H9 (cell line): ENCODE results near the gene SUFU. TPM values are rescaled to one million over a fixed set of nuclear protein-coding genes. Genes with fewer than 3 reads are reported as not detected.

Experiments used
- DNase-seq: peaks from one replicate; pipeline ENCODE4 v3.0.0-alpha.2; 2017
- H2AFZ ChIP-seq: one replicate; pipeline ENCODE4 v1.6.1; 2013; ENCODE audit warnings: mild to moderate bottlenecking, low read length, control low read depth, moderate library complexity
- H2AK5ac ChIP-seq: 2 replicates; pipeline ENCODE4 v1.6.1; 2013; ENCODE audit warnings: low read length, control low read depth, mixed read lengths; ENCODE audit not compliant: insufficient read length
- H2BK120ac ChIP-seq: one replicate; pipeline ENCODE4 v1.6.1; 2013; ENCODE audit warnings: low read depth, mild to moderate bottlenecking, low read length, control low read depth, inconsistent platforms; ENCODE audit not compliant: poor library complexity, severe bottlenecking
- H2BK12ac ChIP-seq: 2 replicates; pipeline ENCODE4 v1.6.1; 2013; ENCODE audit warnings: low read length, control low read depth, mixed read lengths, low read depth; ENCODE audit not compliant: insufficient read length
- H2BK15ac ChIP-seq: 2 replicates; pipeline ENCODE4 v1.6.1; 2013; ENCODE audit warnings: low read depth, low read length, control low read depth
- H2BK20ac ChIP-seq: one replicate; pipeline ENCODE4 v1.6.1; 2013; ENCODE audit warnings: low read depth, mild to moderate bottlenecking, low read length, control low read depth, inconsistent platforms; ENCODE audit not compliant: poor library complexity, severe bottlenecking
- H2BK5ac ChIP-seq: 2 replicates; pipeline ENCODE4 v1.6.1; 2013; ENCODE audit warnings: low read length, control low read depth, mixed read lengths; ENCODE audit not compliant: insufficient read length
- H3K14ac ChIP-seq: 2 replicates; pipeline ENCODE4 v1.6.1; 2013; ENCODE audit warnings: low read length, control low read depth; ENCODE audit not compliant: insufficient read depth
- H3K18ac ChIP-seq: 2 replicates; pipeline ENCODE4 v1.6.1; 2013; ENCODE audit warnings: low read depth, mild to moderate bottlenecking, mixed read lengths, low read length, control low read depth; ENCODE audit not compliant: insufficient read length
- H3K23ac ChIP-seq: 2 replicates; pipeline ENCODE4 v1.6.1; 2013; ENCODE audit warnings: low read length, control low read depth, mixed read lengths, low read depth; ENCODE audit not compliant: insufficient read length
- H3K23me2 ChIP-seq: 2 replicates; pipeline ENCODE4 v1.6.1; 2013; ENCODE audit warnings: low read depth, mild to moderate bottlenecking, mixed read lengths, low read length, control low read depth; ENCODE audit not compliant: insufficient read length, poor library complexity, severe bottlenecking
- H3K27ac ChIP-seq: 2 replicates; pipeline ENCODE4 v1.5.1; 2013; ENCODE audit warnings: low read length, control low read depth, mixed read lengths, low read depth; ENCODE audit not compliant: insufficient read length
- H3K27me3 ChIP-seq: 2 replicates; pipeline ENCODE4 v1.6.1; 2013; ENCODE audit warnings: low read length, control low read depth, inconsistent platforms; ENCODE audit not compliant: insufficient read depth
- H3K4ac ChIP-seq: 2 replicates; pipeline ENCODE4 v1.6.1; 2013; ENCODE audit warnings: low read depth, mild to moderate bottlenecking, control low read depth, inconsistent platforms, low read length, moderate library complexity
- H3K4me1 ChIP-seq: 2 replicates; pipeline ENCODE4 v1.6.1; 2013; ENCODE audit warnings: low read length, control low read depth, inconsistent platforms; ENCODE audit not compliant: insufficient read depth
- H3K4me2 ChIP-seq: 2 replicates; pipeline ENCODE4 v1.6.1; 2013; ENCODE audit warnings: low read length, control low read depth, mixed read lengths; ENCODE audit not compliant: insufficient read length, insufficient read depth
- H3K56ac ChIP-seq: 2 replicates; pipeline ENCODE4 v1.6.1; 2013; ENCODE audit warnings: low read depth, mild to moderate bottlenecking, mixed read lengths, low read length, control low read depth; ENCODE audit not compliant: insufficient read length
- H3K79me1 ChIP-seq: 2 replicates; pipeline ENCODE4 v1.6.1; 2013; ENCODE audit warnings: low read depth, mild to moderate bottlenecking, moderate library complexity, low read length, control low read depth, inconsistent platforms; ENCODE audit not compliant: insufficient read depth, poor library complexity, severe bottlenecking
- H3K79me2 ChIP-seq: 2 replicates; pipeline ENCODE4 v1.6.1; 2013; ENCODE audit warnings: low read length, control low read depth, inconsistent platforms; ENCODE audit not compliant: insufficient read depth
- H3K9ac ChIP-seq: 2 replicates; pipeline ENCODE4 v1.6.1; 2013; ENCODE audit warnings: low read length, control low read depth, mixed read lengths; ENCODE audit not compliant: insufficient read length; ENCODE audit errors: extremely low read depth
- H3K9me3 ChIP-seq: one replicate; pipeline ENCODE4 v1.6.1; 2013; ENCODE audit warnings: low read depth, low read length, inconsistent platforms; ENCODE audit not compliant: control insufficient read depth
- H3T11ph ChIP-seq: one replicate; pipeline ENCODE4 v1.6.1; 2013; ENCODE audit warnings: mild to moderate bottlenecking, low read length, control low read depth, inconsistent platforms
- H4K20me1 ChIP-seq: one replicate; pipeline ENCODE4 v1.6.1; 2013; ENCODE audit not compliant: control insufficient read depth, insufficient read length, insufficient read depth
- H4K5ac ChIP-seq: 2 replicates; pipeline ENCODE4 v1.6.1; 2013; ENCODE audit warnings: low read depth, mild to moderate bottlenecking, mixed read lengths, low read length, control low read depth; ENCODE audit not compliant: insufficient read length
- H4K8ac ChIP-seq: replicated peaks from 2 replicates; pipeline ENCODE4 v1.6.1; 2013; ENCODE audit warnings: low read length, control low read depth, mixed read lengths, low read depth; ENCODE audit not compliant: insufficient read length
- H4K91ac ChIP-seq: 2 replicates; pipeline ENCODE4 v1.6.1; 2013; ENCODE audit warnings: low read depth, mild to moderate bottlenecking, moderate library complexity, mixed read lengths, low read length, control low read depth; ENCODE audit not compliant: insufficient read length
- H3K27ac Mint-ChIP-seq, 3 experiments: 2 replicates in 2 of 3; 3 replicates in 1 of 3; pipeline ENCODE4 v1.8.0; 2020 to 2021; ENCODE audit warnings: mixed read lengths in 3 of 3, mild to moderate bottlenecking in 1 of 3, moderate library complexity in 1 of 3
- H3K27me3 Mint-ChIP-seq: 2 replicates; pipeline ENCODE4 v1.8.0; 2021; ENCODE audit warnings: low read depth, mild to moderate bottlenecking, moderate library complexity, mixed read lengths
- H3K36me3 Mint-ChIP-seq, 3 experiments: 2 replicates in 2 of 3; 3 replicates in 1 of 3; pipeline ENCODE4 v1.8.0; 2020 to 2021; ENCODE audit warnings: low read depth in 3 of 3, mixed read lengths in 3 of 3; ENCODE audit not compliant: insufficient read depth in 1 of 3
- H3K4me1 Mint-ChIP-seq, 2 experiments: 2 replicates each; pipeline ENCODE4 v1.8.0; 2020; ENCODE audit warnings: mixed read lengths in 2 of 2
- H3K4me3 Mint-ChIP-seq, 2 experiments: 2 replicates in 1 of 2; 3 replicates in 1 of 2; pipeline ENCODE4 v1.8.0; 2020 to 2021; ENCODE audit warnings: mild to moderate bottlenecking in 2 of 2, mixed read lengths in 2 of 2, moderate library complexity in 1 of 2
- H3K9me3 Mint-ChIP-seq, 2 experiments: 2 replicates in 1 of 2; 3 replicates in 1 of 2; pipeline ENCODE4 v1.8.0; 2020; ENCODE audit warnings: mild to moderate bottlenecking in 2 of 2, mixed read lengths in 2 of 2, moderate library complexity in 1 of 2
- CTCF ChIP-seq: fragments of 200-600 bp; sonication (generic); conservative IDR thresholded peaks from 3 replicates; pipeline ENCODE4 v1.8.0; 2021; ENCODE audit warnings: antibody characterized with exemption, mild to moderate bottlenecking
- total RNA-seq: library from RNA; stranded (reverse); gene quantifications from 2 replicates; pipeline ENCODE4 v1.2.1, GENCODE V29; 2021

SUFU gene
- total RNA-seq, 1 experiment from 2014 or later = 9.5 TPM

- no peak overlapping the region for H2BK20ac ChIP-seq
- Mint-ChIP-seq H3K4me3 (no peak overlapping the region), H3K27me3 (no peaks in the 10 kb centered on the region; the same call in 1 of the 2 replicates), H3K36me3 (no peaks in the 10 kb centered on the region), H3K9me3 (no peaks in the 10 kb centered on the region), H3K27ac (no peak overlapping the region), H3K4me1 (no peaks in the 10 kb centered on the region)
- no peak overlapping the region for H2BK120ac ChIP-seq
- no peak overlapping the region for H3K9ac ChIP-seq
- no peak overlapping the region for H2BK12ac ChIP-seq
- no peak overlapping the region for H3K27ac ChIP-seq
- no peaks in the 10 kb centered on the region for H3K27me3 ChIP-seq
- no peak overlapping the region for H4K5ac ChIP-seq
- H2BK15ac ChIP-seq = no peak overlapping the region
- H3K4me1 ChIP-seq = no peaks in the 10 kb centered on the region
- H2BK5ac ChIP-seq = no peak overlapping the region
- no peak overlapping the region for H2AK5ac ChIP-seq
- no peaks in the 10 kb centered on the region for H3K9me3 ChIP-seq
- no peaks in the 10 kb centered on the region for H3K79me1 ChIP-seq
- TF ChIP-seq CTCF = no peak
- no peak overlapping the region for H3T11ph ChIP-seq
- no peak overlapping the region for H2AFZ ChIP-seq
- no peaks in the 10 kb centered on the region for H3K23me2 ChIP-seq
- H3K4me2 ChIP-seq = no peak overlapping the region
- H3K14ac ChIP-seq = no peak overlapping the region
- H3K18ac ChIP-seq = no peak overlapping the region
- no peak overlapping the region for H3K56ac ChIP-seq
- H3K79me2 ChIP-seq = no peaks in the 10 kb centered on the region
- H3K23ac ChIP-seq = no peak overlapping the region
- no peak overlapping the region for H4K91ac ChIP-seq
- no peak overlapping the region for H4K8ac ChIP-seq
- H3K4ac ChIP-seq = no peak overlapping the region
- DNase-seq = no peak
- H4K20me1 ChIP-seq = no peaks in the 10 kb centered on the region
Observed at GRCh38 chr10:102537367-102537766, 33.6 kb downstream of the SUFU start.
